ENCODE measurements around the gene EMILIN1.

- TF ChIP-seq CTCF (IDR thresholded peaks at IDR 0.05 in 4 of 5, conservative IDR thresholded peaks at IDR 0.05 in 1 of 5) (no peak), POLR2A (IDR thresholded peaks at IDR 0.05) (no peak)
These were observed 9.5 kb downstream of the EMILIN1 start for GRCh38 chr2:27087823-27088410.

Measured in gastrocnemius medialis (tissue), 4 donors.